Activated T-cell treated with anti-CD3 and anti-CD28 coated beads, Interleukin-2, amount 50 U/mL, for 24 hours (primary cell): ENCODE data around the gene PLET1.

Experiments
- DNase-seq: peaks from one replicate; pipeline ENCODE4 v3.0.0-alpha.2; 2020
- H3K27ac Mint-ChIP-seq: 2 replicates; pipeline ENCODE4 v1.8.0; 2020; ENCODE audit warnings: mild to moderate bottlenecking, mixed read lengths
- H3K27me3 Mint-ChIP-seq: 2 replicates; pipeline ENCODE4 v1.8.0; 2020; ENCODE audit warnings: mixed read lengths
- H3K36me3 Mint-ChIP-seq: 2 replicates; pipeline ENCODE4 v1.8.0; 2020; ENCODE audit warnings: low read depth, mixed read lengths
- H3K4me1 Mint-ChIP-seq: 2 replicates; pipeline ENCODE4 v1.8.0; 2020; ENCODE audit warnings: low read depth, mixed read lengths
- H3K4me3 Mint-ChIP-seq: 2 replicates; pipeline ENCODE4 v1.8.0; 2020; ENCODE audit warnings: mild to moderate bottlenecking, moderate library complexity, mixed read lengths
- H3K9me3 Mint-ChIP-seq: 2 replicates; pipeline ENCODE4 v1.8.0; 2020; ENCODE audit warnings: mixed read lengths

Gene PLET1

GRCh38 chr11:112273066-112273465, 12.4 kb upstream of the PLET1 start:
- no peaks in the 10 kb centered on the region for H3K4me1 Mint-ChIP-seq
- no peaks in the 10 kb centered on the region for H3K36me3 Mint-ChIP-seq
- no peaks in the 10 kb centered on the region for H3K9me3 Mint-ChIP-seq
- no peak overlapping the region for H3K4me3 Mint-ChIP-seq
- no peak for DNase-seq
- H3K27me3 Mint-ChIP-seq: no peaks in the 10 kb centered on the region
- no peak overlapping the region for H3K27ac Mint-ChIP-seq

GRCh38 chr11:112271242-112271641, 10.6 kb upstream of the PLET1 start:
- no peak for DNase-seq
- Mint-ChIP-seq H3K27me3 (no peaks in the 10 kb centered on the region), H3K4me1 (no peaks in the 10 kb centered on the region), H3K36me3 (no peaks in the 10 kb centered on the region), H3K4me3 (no peak overlapping the region), H3K27ac (no peak overlapping the region), H3K9me3 (no peaks in the 10 kb centered on the region)

GRCh38 chr11:112270551-112271180, 10.0 kb upstream of the PLET1 start:
- H3K36me3 Mint-ChIP-seq: no peaks in the 10 kb centered on the region
- no peaks in the 10 kb centered on the region for H3K9me3 Mint-ChIP-seq
- H3K4me1 Mint-ChIP-seq: no peaks in the 10 kb centered on the region
- no peak overlapping the region for H3K4me3 Mint-ChIP-seq
- H3K27ac Mint-ChIP-seq: no peak overlapping the region
- no peak for DNase-seq
- no peaks in the 10 kb centered on the region for H3K27me3 Mint-ChIP-seq

GRCh38 chr11:112269139-112269538, 8.5 kb upstream of the PLET1 start:
- Mint-ChIP-seq H3K9me3 (no peaks in the 10 kb centered on the region), H3K4me3 (no peak overlapping the region), H3K36me3 (no peaks in the 10 kb centered on the region), H3K4me1 (no peaks in the 10 kb centered on the region), H3K27ac (no peak overlapping the region), H3K27me3 (no peaks in the 10 kb centered on the region)
- DNase-seq: no peak

- Mint-ChIP-seq H3K4me3 (no peak overlapping the region), H3K27ac (no peak overlapping the region), H3K36me3 (no peaks in the 10 kb centered on the region), H3K9me3 (no peaks in the 10 kb centered on the region), H3K27me3 (no peaks in the 10 kb centered on the region), H3K4me1 (no peaks in the 10 kb centered on the region)
- DNase-seq: no peak
These were observed 7.7 kb upstream of the PLET1 start for GRCh38 chr11:112268406-112268805.

GRCh38 chr11:112267188-112267591, 6.5 kb upstream of the PLET1 start:
- Mint-ChIP-seq H3K9me3 (no peaks in the 10 kb centered on the region), H3K36me3 (no peaks in the 10 kb centered on the region), H3K27ac (no peak overlapping the region), H3K4me3 (no peak overlapping the region), H3K4me1 (no peaks in the 10 kb centered on the region), H3K27me3 (no peaks in the 10 kb centered on the region)
- no peak for DNase-seq

GRCh38 chr11:112266410-112266778, 5.7 kb upstream of the PLET1 start:
- Mint-ChIP-seq H3K36me3 (no peaks in the 10 kb centered on the region), H3K4me1 (no peaks in the 10 kb centered on the region), H3K9me3 (no peaks in the 10 kb centered on the region), H3K27me3 (no peaks in the 10 kb centered on the region), H3K27ac (no peak overlapping the region), H3K4me3 (no peak overlapping the region)
- no peak for DNase-seq

- H3K27me3 Mint-ChIP-seq: no peaks in the 10 kb centered on the region
- DNase-seq: no peak
- no peaks in the 10 kb centered on the region for H3K4me1 Mint-ChIP-seq
- H3K4me3 Mint-ChIP-seq: no peak overlapping the region
- H3K27ac Mint-ChIP-seq: no peak overlapping the region
- H3K9me3 Mint-ChIP-seq: no peaks in the 10 kb centered on the region
- H3K36me3 Mint-ChIP-seq: no peaks in the 10 kb centered on the region
These were observed 5.2 kb upstream of the PLET1 start for GRCh38 chr11:112265659-112266409.

- no peaks in the 10 kb centered on the region for H3K36me3 Mint-ChIP-seq
- no peak overlapping the region for H3K4me3 Mint-ChIP-seq
- H3K4me1 Mint-ChIP-seq: no peaks in the 10 kb centered on the region
- DNase-seq: no peak
- H3K9me3 Mint-ChIP-seq: no peaks in the 10 kb centered on the region
- no peaks in the 10 kb centered on the region for H3K27me3 Mint-ChIP-seq
- no peak overlapping the region for H3K27ac Mint-ChIP-seq
These were observed 5.5 kb downstream of the PLET1 start for GRCh38 chr11:112255067-112255720.

- Mint-ChIP-seq H3K36me3 (no peaks in the 10 kb centered on the region), H3K9me3 (no peaks in the 10 kb centered on the region)
These were observed 6.9 kb downstream of the PLET1 start for GRCh38 chr11:112253605-112254242.

GRCh38 chr11:112249871-112250610, 10.6 kb downstream of the PLET1 start:
- Mint-ChIP-seq H3K27me3 (no peaks in the 10 kb centered on the region), H3K4me1 (no peaks in the 10 kb centered on the region), H3K36me3 (no peaks in the 10 kb centered on the region), H3K9me3 (peaks cover 1% of the 10 kb centered on the region), H3K4me3 (no peak overlapping the region), H3K27ac (no peak overlapping the region)
- no peak for DNase-seq

More at GRCh38 chr11:112253605-112254242, 6.9 kb downstream of the PLET1 start:
- DNase-seq: no peak
- Mint-ChIP-seq H3K27ac (no peak overlapping the region), H3K4me1 (no peaks in the 10 kb centered on the region), H3K27me3 (no peaks in the 10 kb centered on the region), H3K4me3 (no peak overlapping the region)

GRCh38 chr11:112248201-112248600, 12.5 kb downstream of the PLET1 start:
- H3K4me1 Mint-ChIP-seq: no peaks in the 10 kb centered on the region
- peaks cover 6% of the 10 kb centered on the region for H3K36me3 Mint-ChIP-seq
- no peak overlapping the region for H3K4me3 Mint-ChIP-seq
- H3K27ac Mint-ChIP-seq: no peak overlapping the region
- no peaks in the 10 kb centered on the region for H3K27me3 Mint-ChIP-seq
- peaks cover 16% of the 10 kb centered on the region for H3K9me3 Mint-ChIP-seq
- no peak for DNase-seq

GRCh38 chr11:112247201-112247600, 13.5 kb downstream of the PLET1 start:
- no peaks in the 10 kb centered on the region for H3K4me1 Mint-ChIP-seq
- no peak overlapping the region for H3K27ac Mint-ChIP-seq
- peaks cover 16% of the 10 kb centered on the region for H3K36me3 Mint-ChIP-seq
- no peaks in the 10 kb centered on the region for H3K27me3 Mint-ChIP-seq
- no peak for DNase-seq
- no peak overlapping the region for H3K4me3 Mint-ChIP-seq
- H3K9me3 Mint-ChIP-seq: peaks cover 20% of the 10 kb centered on the region

GRCh38 chr11:112241486-112241885, 19.2 kb downstream of the PLET1 start:
- no peaks in the 10 kb centered on the region for H3K4me1 Mint-ChIP-seq
- no peak overlapping the region for H3K27ac Mint-ChIP-seq
- peaks cover 65% of the 10 kb centered on the region for H3K36me3 Mint-ChIP-seq
- no peak for DNase-seq
- H3K9me3 Mint-ChIP-seq: peaks cover 20% of the 10 kb centered on the region
- H3K4me3 Mint-ChIP-seq: no peak overlapping the region
- H3K27me3 Mint-ChIP-seq: no peaks in the 10 kb centered on the region
